GM19023 (cell line): ENCODE measurements around the gene TMEM39A.

Experiments used
- ATAC-seq: cut with Tn5 transposase; IDR thresholded peaks from one replicate; pipeline ENCODE4 v1.9.1; 2021; ENCODE audit warnings: mild to moderate bottlenecking, moderate library complexity; ENCODE audit not compliant: unreplicated experiment

TMEM39A gene

DNA sequence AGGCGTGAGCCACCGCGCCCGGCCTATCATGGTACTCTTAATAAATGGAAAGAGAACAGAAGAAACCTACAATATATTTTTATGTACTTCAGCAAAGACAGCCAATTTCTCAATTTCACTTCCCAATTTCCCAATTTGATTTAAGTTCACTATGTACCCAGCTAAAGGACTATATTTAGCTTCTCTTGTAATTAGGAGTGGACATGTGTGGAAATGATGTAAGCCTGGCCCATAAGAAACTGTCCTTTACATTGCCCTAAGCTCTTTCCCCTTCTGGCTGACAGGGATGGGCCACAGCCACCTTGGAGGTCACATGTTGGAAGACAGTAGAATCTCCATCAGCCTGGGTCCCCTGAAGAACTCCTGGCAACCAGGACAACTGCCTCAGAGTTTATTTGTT, 6.2 kb downstream of the TMEM39A start:
- no peak for ATAC-seq

DNA sequence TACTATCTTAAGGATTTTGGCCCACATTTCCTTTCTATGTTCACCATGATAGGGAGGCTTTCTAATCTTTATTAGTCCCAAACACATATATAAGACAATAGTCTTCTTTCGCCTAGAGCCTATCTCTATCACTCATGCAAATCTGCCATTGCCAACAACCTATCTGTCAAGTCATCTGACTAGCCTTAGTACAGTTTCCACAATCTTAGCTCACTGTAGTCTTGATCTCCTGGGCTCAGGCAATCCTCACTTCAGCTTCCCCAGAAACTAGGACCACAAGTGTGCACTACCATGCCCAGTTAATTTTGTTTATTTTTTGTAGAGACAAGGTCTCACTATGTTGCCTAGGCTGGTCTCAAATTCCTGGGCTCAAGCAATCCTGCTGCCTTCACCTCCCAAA, 6.9 kb downstream of the TMEM39A start:
- ATAC-seq = no peak

DNA sequence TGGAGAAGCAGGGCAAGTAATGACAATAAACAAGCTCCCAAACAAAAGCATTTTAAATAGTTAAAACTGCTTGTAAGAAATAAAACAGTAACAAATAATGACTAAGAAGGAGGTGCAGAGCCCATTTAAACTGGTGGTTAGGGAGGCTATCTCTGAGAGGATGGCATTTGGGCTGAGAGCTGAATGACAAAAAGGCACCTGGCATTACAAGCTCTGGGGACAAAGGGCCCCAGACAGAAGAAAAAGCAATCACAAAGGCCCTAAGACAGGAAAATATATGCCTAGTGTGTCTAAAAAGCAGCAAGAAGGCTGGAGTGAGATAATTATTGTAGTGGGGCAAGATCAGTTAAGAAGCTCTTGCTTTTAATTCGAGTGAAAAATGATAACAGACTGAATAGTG, 9.6 kb downstream of the TMEM39A start:
- no peak for ATAC-seq

GRCh38 chr3:119444590-119444989, 18.8 kb downstream of the TMEM39A start:
- ATAC-seq = no peak

DNA sequence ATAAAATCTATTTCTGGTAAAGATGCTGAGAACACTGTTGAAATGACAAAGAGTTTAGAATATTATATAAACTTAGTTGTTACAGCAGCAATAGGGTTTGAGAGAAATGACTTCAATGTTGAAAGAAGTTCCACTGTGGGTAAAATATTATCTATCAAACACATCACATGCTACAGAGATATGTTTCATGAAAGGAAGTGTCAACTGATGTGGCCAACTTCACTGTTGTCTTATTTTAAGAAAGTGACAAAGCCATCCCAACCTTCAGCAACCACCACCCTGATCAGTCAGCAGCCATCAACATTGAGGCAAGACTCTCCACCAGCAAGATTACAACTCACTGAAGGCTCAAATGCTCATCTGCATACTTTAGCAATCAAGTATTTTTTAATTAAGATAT, 20.2 kb downstream of the TMEM39A start:
- ATAC-seq = no peak

DNA sequence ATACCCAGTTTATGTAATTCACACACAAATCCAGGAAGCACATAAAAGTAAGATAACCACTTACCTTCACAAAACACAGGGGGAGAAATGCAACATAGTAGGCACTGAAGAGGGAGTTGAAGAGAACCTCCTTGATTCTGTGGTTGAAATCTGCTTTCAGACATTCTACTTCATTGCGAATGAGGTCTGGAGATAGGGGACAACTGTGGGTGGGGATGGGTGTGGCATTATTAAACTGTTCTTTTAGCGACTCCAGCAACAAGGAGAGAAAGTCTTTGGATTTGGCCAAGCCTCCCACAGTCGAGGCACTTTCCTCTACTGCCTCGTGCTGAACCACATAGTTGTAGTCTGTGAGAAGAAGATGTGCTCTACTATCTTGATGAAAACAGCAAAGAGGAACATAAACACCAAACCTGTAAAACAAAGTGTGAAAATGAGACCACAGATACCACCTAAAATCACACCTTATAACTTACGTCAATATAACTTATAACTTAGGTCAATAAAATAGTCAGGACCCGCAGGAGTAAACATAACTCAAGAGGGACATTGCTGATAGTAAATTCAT, 25.6 kb downstream of the TMEM39A start:
- no peak for ATAC-seq

DNA sequence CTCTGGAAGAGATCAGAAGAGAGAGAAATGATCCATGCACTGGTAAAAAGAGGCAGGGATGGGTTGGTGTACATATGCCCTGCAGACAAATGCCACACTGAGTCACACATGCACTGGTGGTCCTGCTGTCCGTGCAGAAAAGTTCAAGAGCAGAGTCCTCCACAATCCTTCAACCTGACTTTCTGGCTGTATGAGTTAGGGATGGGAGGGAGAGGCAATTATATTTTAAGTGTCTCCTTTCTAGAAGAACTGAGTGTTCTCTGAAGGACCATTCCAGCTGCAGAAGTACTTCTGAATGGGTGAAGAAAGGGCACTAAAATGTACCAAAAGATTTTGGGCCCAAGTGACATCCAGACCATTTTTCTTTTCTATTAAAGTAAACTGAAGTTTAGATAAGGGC, 26.4 kb downstream of the TMEM39A start:
- no peak for ATAC-seq

- ATAC-seq = no peak
These were observed 28.7 kb downstream of the TMEM39A start for GRCh38 chr3:119434703-119435102.

GRCh38 chr3:119433613-119434325, 29.6 kb downstream of the TMEM39A start:
- ATAC-seq = no peak

DNA sequence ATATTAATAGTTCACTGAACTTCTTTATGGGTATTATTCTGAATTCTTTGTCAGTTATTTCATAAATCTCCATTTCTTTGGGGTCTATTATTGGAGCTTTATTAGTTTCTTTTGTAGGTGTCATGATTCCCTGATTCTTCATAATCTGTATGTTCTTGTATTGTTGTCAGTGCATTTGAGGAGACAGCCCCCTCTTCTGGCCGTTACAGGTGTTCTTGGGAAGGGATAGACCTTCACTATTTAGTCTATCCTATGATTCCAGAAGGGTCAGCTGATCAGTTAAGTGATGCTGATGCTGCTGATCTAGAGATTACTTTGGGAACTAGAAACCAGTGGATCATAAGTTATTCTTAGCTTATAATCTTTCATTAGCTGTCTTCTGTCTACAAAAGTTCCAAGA, 34.9 kb downstream of the TMEM39A start:
- no peak for ATAC-seq

DNA sequence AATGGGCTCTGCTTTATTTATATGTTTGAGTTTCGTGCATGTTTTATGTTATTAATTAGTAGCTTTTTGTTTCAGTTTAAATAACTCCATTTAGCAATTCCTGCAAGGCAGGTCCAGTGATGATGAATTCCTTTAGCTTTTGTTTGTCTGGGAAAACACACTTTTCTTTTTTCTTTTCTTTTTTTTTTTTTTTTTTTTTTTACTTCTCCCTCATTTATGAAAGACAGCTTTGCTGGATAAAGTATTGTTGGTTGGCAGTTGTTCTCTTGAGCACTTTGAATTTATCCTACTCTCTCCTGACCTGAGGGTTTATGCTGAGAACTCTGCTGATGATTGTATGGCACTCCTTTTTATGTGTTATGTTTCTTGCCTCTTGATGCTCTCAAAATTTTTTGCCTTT, 35.7 kb downstream of the TMEM39A start:
- ATAC-seq = no peak

DNA sequence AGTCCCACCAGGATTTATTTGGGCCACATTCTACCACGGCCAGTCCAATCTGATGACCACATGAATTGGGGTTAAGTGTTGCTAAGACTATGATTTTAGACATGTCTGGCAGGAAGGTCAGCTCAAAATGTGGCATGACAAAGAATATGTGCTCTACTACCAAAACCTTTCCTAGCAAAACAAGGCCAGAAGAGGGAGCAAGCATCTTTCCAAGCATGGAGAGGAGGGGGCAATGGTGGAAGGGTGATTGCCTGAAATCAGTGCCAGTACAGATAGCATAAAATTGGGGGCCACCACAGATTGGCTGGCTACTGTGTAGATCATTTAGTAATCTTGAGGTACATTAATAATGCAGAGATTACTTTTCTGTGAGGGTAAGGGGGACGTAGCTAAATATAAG, 43.2 kb downstream of the TMEM39A start:
- ATAC-seq = no peak

- ATAC-seq = no peak
These were observed 44.8 kb downstream of the TMEM39A start for GRCh38 chr3:119418641-119419040.

DNA sequence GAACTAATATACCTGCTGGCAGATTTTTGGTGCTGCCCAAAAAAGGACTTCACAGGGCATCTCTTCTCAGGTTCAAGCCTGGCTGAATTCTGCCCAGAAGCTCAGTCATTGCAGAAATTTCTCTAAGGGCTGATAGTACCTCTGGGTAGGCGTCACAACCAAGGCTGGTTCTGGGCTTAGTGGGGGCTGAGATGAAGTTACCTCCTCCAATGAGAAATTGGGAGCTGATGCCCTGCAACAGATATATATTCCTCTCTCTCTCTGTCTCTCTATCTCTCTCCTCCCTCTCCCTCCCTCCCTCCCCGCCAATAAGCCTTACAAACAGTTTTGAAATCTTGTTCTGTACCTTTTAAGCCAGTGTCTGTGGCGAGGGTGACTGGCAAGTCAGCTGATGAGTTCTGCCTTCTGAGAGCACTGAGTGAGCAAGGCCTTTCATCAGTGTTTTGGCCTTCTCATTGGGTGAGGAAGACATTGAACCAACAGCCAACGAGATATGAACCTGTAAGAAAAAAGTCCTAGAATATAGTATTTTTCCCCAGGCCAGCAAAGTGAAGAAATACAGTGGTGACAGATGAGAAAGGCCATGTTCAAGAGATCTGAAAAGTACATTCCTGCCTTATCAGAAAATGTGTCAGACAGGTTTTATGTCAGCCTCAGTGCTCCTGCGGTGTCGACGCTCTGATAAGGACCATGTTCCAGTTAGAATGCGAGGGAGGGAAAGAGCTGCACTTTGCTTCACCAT, 45.5 kb downstream of the TMEM39A start:
- ATAC-seq = no peak

GRCh38 chr3:119416873-119417272, 46.5 kb downstream of the TMEM39A start:
- ATAC-seq = no peak

DNA sequence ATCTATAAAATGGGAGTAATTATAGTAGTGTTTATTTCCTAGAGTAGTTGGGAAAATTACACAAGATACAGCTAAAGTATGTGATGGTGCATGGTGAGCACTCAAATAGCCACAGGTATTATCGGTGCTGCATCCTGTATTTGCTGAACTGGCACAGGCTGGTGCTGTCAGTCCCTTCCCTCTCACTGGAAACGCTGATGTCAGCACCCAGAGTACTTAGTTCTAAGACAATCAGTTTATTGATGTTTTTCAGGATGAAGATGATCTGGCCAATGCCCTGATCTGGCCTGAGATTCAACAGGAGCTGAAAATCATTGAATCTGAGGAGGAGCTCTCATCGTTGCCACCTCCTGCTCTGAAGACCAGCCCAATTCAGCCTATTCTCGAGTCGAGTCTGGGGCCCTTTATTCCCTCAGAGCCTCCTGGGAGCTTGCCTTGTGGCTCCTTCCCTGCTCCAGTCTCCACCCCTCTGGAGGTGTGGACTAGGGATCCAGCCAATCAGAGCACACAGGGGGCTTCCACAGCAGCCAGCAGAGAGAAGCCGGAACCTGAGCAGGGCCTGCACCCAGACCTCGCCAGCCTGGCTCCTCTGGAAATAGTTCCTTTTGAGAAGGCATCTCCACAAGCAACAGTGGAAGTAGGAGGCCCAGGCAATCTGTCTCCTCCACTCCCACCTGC, 49.7 kb downstream of the TMEM39A start:
- ATAC-seq = no peak

DNA sequence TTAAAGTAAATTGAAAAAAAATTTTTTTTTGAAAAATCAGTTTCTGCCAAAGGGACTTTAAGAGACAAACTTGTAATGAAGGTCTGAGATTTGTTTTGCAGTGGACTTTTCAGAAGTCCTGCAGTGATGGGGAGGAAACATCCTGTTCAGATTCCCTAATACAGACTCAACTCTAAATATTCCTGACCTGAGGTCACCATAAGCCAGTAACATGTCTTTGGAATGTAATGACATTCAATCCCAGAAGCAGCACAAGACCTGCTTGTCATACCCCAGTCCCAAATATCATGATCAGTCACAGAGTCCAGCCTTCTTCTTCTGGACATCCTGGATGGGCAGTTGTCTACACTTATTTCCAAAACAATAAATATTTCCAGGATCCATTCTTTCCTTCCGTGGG, 53.6 kb downstream of the TMEM39A start:
- no peak for ATAC-seq

- peak; percentile 67 for ATAC-seq
These were observed 55.0 kb downstream of the TMEM39A start for GRCh38 chr3:119408243-119408950.

DNA sequence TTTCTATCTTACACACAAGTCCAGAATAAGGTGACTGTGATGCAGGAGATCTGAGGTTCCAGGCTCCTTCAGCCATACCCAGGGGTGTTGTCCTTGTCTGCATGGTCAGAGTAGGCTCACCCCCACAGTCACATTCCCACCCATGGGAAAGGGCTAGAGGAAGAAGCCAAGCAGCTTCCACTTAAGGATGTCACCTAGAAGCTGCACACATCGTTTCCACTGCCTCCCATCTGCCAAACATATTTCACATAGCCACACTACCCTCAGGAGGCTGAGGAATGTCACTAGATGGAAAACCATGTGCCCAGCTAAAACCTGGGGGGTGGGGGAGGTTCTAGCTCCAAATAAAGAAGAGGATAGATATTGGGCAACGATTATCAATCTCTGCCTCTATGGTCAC, 58.1 kb downstream of the TMEM39A start:
- ATAC-seq = no peak

DNA sequence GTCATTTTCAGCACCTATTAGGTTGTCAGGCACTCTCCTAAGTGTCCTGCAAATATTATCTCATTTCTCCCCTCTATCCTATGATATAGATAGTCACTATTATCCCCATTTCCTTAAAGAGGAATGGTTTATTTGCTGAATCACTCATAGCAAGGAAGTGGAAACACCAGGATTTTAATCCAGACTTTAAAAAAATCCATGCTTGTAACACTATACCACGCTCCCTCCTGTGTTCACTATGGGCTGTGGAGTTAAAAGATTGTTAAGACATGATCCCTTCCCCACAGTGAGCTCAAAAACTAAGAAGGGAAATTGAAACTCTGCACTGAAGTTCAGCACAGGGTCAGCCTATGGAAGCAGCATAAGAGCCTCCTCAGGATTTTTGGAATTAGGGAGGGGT, 60.2 kb downstream of the TMEM39A start:
- ATAC-seq = no peak

DNA sequence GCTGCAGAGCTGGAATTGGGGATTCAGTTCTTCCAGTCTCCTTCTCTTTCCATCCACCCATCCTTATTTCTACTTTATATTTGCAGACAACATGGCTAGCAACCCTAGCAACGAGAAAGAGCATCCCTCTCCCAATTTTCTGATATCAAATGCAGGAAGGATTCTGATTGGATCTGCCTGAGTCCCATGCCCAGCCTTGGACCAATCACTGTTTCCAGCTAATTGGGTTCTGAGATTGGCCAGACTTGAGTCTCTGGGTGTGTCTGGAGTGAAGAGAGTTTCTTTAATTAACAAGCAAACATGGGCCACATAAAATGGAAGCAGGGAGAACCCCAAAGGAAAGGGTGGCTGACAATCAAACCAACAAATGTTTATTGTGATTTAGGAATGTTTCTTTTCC, 60.6 kb downstream of the TMEM39A start:
- ATAC-seq = no peak
